ENCODE measurements around the gene DHDDS. TPM values are rescaled to one million over a fixed set of nuclear protein-coding genes. Genes with fewer than 3 reads are reported as not detected.

The DHDDS gene
- total and polyA plus RNA-seq, 7 experiments from 2014 or later: 20.7 to 58.9 (median 33.0) TPM

DNA sequence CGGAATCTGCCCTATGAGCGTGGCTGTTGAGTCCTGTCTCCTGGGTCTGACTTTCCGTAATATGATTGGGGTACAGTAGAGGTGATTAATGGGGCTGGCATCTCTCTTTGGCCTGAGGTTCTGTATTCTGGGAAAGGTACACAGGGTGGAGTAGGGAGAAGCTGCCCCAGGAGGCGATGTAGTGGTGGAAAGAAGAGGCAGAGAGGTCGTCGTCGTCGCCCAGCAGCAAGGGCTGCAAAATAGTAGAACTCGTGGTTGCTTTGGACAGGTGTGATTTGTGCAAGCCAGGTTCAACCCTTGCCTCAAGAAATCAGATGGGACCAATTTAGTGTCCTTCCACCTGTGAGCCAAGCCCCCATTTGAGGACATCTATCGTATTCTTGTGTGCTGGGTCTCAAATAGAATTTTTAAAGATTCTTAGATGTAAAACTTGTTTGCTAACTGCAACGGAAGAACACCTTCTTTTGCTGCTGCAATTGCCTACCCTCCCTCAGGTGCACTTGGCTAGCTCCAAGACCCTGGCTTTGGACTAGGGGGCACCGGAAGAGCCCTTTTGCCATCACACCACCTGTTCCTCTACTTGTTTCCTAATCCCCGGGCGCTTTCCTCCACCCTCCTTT lies 38.9 kb downstream of the DHDDS start:
- ATAC-seq (no peak), DNase-seq (no peak)
- peak overlapping the region; percentile 17 to 99 (median 84) for H3K27ac Mint-ChIP-seq
- ChIA-PET POLR2A (interaction anchor here (0.6 to 4.5 kb wide), 14 partner anchors 10 to 383 kb away, joined by 3 to 40 read pairs (median 6); partner anchors contain the start of genes CEP85, DHDDS and ZNF683), CTCF (interaction anchor here (0.6 to 1.6 kb wide), 4 partner anchors 20 to 101 kb away, joined by 4 to 5 read pairs (median 4); partner anchors contain the start of gene DHDDS)
- H3K9me3 Mint-ChIP-seq: no peaks in the 10 kb centered on the region
- intact Hi-C loops (cut with micrococcal nuclease): loop anchor here (1.0 to 5.0 kb wide), 8 partner anchors 94 to 854 kb away; partner anchors contain the start of genes MAN1C1 (in 1 of the 2), PDIK1L (in 1 of the 2) and STMN1 (in 1 of the 2)
- Histone ChIP-seq H3K27ac (ENCODE audit: low read depth, low read length) (no peak overlapping the region), H3K9me3 (ENCODE audit: control insufficient read depth in 2 of 3, low read length in 3 of 3) (no peaks in the 10 kb centered on the region), H3K27me3 (ENCODE audit: control insufficient read depth in 2 of 2, insufficient read depth in 2 of 2, low read length in 2 of 2) (no peaks in the 10 kb centered on the region), H3K4me1 (ENCODE audit: control insufficient read depth in 2 of 2, insufficient read depth in 2 of 2, low read length in 2 of 2) (peaks cover 28% of the 10 kb centered on the region in 2 donors), H3K4me3 (ENCODE audit: low read length) (peak overlapping the region; percentile 72), H3K36me3 (ENCODE audit: control insufficient read depth in 2 of 3, insufficient read depth in 3 of 3, low read length in 3 of 3) (peaks cover 10 to 49% (median 17%) of the 10 kb centered on the region in 3 experiments)
- H3K36me3 Mint-ChIP-seq: peaks cover 4 to 44% (median 18%) of the 10 kb centered on the region in 5 donors
- H3K4me1 Mint-ChIP-seq: peaks cover 24 to 53% (median 44%) of the 10 kb centered on the region in 7 donors
- H3K4me3 Mint-ChIP-seq: peak overlapping the region; percentile 89 to 100 (median 93)
- peaks cover 0 to 2% (median 0%) of the 10 kb centered on the region in 5 donors for H3K27me3 Mint-ChIP-seq

DNA sequence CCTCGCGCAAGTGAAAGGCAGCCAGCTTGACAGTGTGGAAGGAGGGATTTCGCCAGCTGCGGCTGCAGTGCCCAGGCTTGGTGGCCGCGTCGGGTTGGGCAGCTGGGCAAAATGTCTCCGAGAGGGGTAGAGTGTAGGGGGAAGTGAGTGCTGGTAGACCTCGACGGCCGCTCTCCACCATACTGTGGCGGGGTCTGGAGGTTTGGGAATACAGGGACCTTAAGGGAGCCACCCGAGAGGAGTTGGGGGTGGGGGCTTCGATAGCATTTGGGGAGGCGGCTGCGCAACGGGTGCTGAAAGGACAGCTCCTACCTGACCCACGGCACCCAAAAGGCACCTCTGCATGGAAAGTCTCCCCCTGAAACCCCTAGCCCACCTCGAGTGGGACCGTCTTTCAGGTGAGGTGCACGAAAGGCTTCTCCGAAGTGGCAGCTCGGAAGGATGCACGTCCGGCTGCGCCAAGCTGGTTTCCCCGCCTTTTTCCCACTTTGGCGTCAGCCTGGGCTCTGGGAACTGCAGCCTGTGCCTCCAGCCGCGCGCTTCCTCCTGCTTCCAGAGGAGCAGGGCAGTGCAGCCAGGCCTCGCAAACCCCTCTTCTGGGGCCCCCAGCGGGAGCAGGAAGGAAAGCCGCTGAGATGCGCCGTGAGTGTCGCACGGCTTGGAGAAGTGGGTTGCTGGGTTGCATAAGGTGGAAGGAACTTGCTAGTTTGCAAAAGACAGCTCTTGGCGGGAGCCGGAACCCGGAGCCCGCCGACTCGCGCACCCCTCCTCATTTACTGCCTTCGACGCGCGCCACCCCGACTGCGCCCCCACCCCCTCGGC lies 39.6 kb downstream of the DHDDS start:
- ChIA-PET CTCF (interaction anchor here (0.8 to 1.3 kb wide), 3 partner anchors 19 to 63 kb away, joined by 3 to 4 read pairs (median 4); no protein-coding TSS in a partner anchor), POLR2A (interaction anchor here (0.6 to 4.5 kb wide), 21 partner anchors 10 to 871 kb away, joined by 3 to 40 read pairs (median 5); partner anchors contain the start of genes CEP85, DHDDS, GPN2 and SYTL1)
- ATAC-seq (peak; percentile 26), DNase-seq (peak in 2 of 9 donors; percentile 42 to 56)
- peak overlapping the region; percentile 95 to 99 (median 97) for H3K27ac Mint-ChIP-seq
- H3K27me3 Mint-ChIP-seq: peaks cover 0 to 2% (median 0%) of the 10 kb centered on the region in 5 donors
- peaks cover 11 to 49% (median 23%) of the 10 kb centered on the region in 3 experiments for H3K36me3 ChIP-seq (ENCODE audit: control insufficient read depth in 2 of 3, insufficient read depth in 3 of 3, low read length in 3 of 3)
- peaks cover 30 to 31% of the 10 kb centered on the region in 2 donors for H3K4me1 ChIP-seq (ENCODE audit: control insufficient read depth in 2 of 2, insufficient read depth in 2 of 2, low read length in 2 of 2)
- intact Hi-C loops (cut with micrococcal nuclease): loop anchor here (1.0 to 5.0 kb wide), 18 partner anchors 29 to 854 kb away; partner anchors contain the start of genes DHDDS (in 2 of the 2), PDIK1L (in 2 of the 2), UBXN11 (in 2 of the 2) and CEP85 (in 1 of the 2)
- H3K9me3 ChIP-seq (ENCODE audit: control insufficient read depth in 2 of 3, low read length in 3 of 3): no peaks in the 10 kb centered on the region
- peak overlapping the region; percentile 89 to 100 (median 93) for H3K4me3 Mint-ChIP-seq
- peak overlapping the region; percentile 72 for H3K4me3 ChIP-seq (ENCODE audit: low read length)
- peak overlapping the region; percentile 100 for H3K27ac ChIP-seq (ENCODE audit: low read depth, low read length)
- no peaks in the 10 kb centered on the region for H3K9me3 Mint-ChIP-seq
- peaks cover 4 to 46% (median 18%) of the 10 kb centered on the region in 5 donors for H3K36me3 Mint-ChIP-seq
- peaks cover 28 to 60% (median 51%) of the 10 kb centered on the region in 7 donors for H3K4me1 Mint-ChIP-seq
- H3K27me3 ChIP-seq (ENCODE audit: control insufficient read depth in 2 of 2, insufficient read depth in 2 of 2, low read length in 2 of 2): no peaks in the 10 kb centered on the region

DNA sequence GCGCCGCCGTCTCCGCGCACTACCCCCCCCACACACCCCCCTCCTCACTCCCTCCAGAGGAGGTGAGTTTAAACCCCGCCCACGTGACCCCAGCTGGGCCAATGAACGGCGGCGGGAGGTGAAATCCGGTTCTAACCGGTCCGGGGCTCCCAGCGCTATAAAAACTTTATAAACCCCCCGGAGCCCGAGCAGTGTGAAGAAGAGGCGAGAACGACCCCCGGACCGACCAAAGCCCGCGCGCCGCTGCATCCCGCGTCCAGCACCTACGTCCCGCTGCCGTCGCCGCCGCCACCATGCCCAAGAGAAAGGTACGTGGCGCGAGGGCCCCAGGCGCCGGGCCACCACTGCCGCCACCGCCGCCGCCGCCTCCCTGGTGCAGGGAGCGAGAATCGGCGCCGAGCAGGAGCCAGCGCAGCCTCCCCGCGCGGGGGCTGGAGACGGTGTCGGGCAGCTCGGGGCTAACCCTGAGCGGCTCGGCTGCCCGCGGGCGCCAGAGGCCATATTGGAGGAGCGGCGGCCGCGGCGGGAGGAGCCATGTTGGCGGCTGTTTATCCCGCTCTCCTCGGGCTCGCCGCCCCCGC lies 40.3 kb downstream of the DHDDS start, which contains the start of gene HMGN2:
TSS of gene HMGN2 (plus strand) at position 121 of the 581 bp plus-strand sequence. CDS start at position 294, 173 bp downstream.
- Mint-ChIP-seq H3K27me3 (peaks cover 0 to 2% (median 0%) of the 10 kb centered on the region in 5 donors), H3K9me3 (no peaks in the 10 kb centered on the region), H3K27ac (peak within 1 kb of the TSS; percentile 95 to 99 (median 97)), H3K4me3 (peak within 1 kb of the TSS; percentile 89 to 100 (median 93)), H3K36me3 (peaks cover 0 to 42% (median 17%) of the 10 kb centered on the region in 5 donors), H3K4me1 (peaks cover 28 to 60% (median 54%) of the 10 kb centered on the region in 7 donors)
- H3K36me3 ChIP-seq (ENCODE audit: control insufficient read depth in 2 of 3, insufficient read depth in 3 of 3, low read length in 3 of 3): peaks cover 14 to 51% (median 17%) of the 10 kb centered on the region in 3 experiments
- H3K9me3 ChIP-seq (ENCODE audit: control insufficient read depth in 2 of 3, low read length in 3 of 3): no peaks in the 10 kb centered on the region
- peaks cover 30 to 35% of the 10 kb centered on the region in 2 donors for H3K4me1 ChIP-seq (ENCODE audit: control insufficient read depth in 2 of 2, insufficient read depth in 2 of 2, low read length in 2 of 2)
- DNase-seq (peak; percentile 64 to 93 (median 89)), ATAC-seq (peak; percentile 73)
- no peaks in the 10 kb centered on the region for H3K27me3 ChIP-seq (ENCODE audit: control insufficient read depth in 2 of 2, insufficient read depth in 2 of 2, low read length in 2 of 2)
- peak within 1 kb of the TSS; percentile 100 for H3K27ac ChIP-seq (ENCODE audit: low read depth, low read length)
- peak within 1 kb of the TSS; percentile 72 for H3K4me3 ChIP-seq (ENCODE audit: low read length)
- ChIA-PET POLR2A (interaction anchor here (0.6 to 4.5 kb wide), 19 partner anchors 9 to 870 kb away, joined by 3 to 40 read pairs (median 6); partner anchors contain the start of genes CEP85, DHDDS, GPN2 and SYTL1), CTCF (interaction anchor here (0.5 to 1.4 kb wide), 4 partner anchors 28 to 573 kb away, joined by 3 to 6 read pairs (median 4); no protein-coding TSS in a partner anchor)
- intact Hi-C loops (cut with micrococcal nuclease): loop anchor here (1.0 to 5.0 kb wide), 17 partner anchors 28 to 855 kb away; partner anchors contain the start of genes DHDDS (in 2 of the 2), PDIK1L (in 2 of the 2), UBXN11 (in 2 of the 2) and CEP85 (in 1 of the 2)

DNA sequence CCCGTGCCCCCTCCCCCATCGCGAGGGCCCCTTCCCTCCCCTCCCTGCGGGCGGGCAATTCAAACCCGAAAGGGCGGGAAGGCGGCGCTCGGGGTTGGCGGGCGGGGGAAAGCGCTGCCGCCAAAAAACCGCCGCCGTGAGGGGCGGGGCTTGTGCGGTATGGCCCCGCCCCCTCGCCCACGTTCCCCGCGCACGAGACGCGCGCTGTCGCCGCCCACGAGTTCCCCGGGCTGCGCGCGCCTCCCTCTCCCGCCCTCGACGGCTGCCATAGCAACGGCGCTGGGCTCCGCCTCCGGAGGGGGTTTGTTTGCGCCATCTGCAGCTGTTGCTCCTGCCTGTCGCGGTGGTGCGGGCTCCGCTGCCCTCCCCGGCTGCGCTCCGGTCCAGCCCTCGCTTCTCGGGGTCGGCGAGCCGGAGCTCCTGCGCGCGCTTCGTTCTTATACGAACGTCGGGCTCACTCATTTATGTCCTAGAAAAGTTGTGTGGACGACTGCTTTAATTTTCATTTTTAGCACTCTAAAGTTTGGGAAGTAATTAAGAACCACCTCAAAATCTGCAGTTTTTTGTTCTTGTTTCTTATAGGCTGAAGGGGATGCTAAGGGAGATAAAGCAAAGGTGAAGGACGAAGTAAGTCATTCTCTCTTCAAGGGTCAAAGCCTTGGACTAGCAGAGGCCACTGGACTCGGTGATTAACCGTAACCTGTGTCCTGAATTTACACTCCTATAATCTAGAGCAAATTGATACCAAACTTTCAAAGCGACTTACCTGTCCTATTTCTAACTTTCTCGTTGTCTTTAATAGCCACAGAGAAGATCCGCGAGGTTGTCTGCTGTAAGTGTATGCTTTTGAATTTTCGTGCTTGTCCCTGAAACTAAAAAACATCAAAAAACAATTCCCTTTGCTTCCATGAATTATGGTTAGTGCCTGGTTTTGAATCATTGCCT lies 41.1 kb downstream of the DHDDS start:
- peaks cover 28 to 62% (median 59%) of the 10 kb centered on the region in 7 donors for H3K4me1 Mint-ChIP-seq
- peak overlapping the region; percentile 100 for H3K27ac ChIP-seq (ENCODE audit: low read depth, low read length)
- peak; percentile 90 for ATAC-seq

DNA sequence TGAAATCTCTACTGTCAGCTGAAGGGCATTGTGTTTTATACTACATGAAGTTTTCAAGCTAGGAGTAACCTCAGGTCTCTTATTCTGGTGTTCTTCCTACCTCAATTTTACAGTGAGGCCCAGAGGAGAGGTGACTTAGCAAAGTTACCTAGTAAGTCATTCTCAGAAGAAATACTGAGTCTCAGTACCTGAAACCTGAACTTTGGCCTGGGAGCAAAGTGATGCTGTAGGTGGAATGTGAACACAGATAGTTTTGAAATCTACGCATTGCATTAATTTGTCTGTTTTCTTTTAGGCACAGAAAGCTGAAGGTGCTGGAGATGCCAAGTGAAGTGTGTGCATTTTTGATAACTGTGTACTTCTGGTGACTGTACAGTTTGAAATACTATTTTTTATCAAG lies 42.7 kb downstream of the DHDDS start:
- Mint-ChIP-seq H3K4me1 (peaks cover 27 to 67% (median 57%) of the 10 kb centered on the region in 7 donors), H3K4me3 (peak overlapping the region; percentile 16 to 95 (median 74)), H3K27ac (peak overlapping the region in 6 of 9 donors; percentile 51 to 97 (median 84)), H3K9me3 (peaks cover 0 to 1% (median 0%) of the 10 kb centered on the region in 11 donors), H3K27me3 (peaks cover 0 to 2% (median 0%) of the 10 kb centered on the region in 5 donors), H3K36me3 (peaks cover 0 to 42% (median 21%) of the 10 kb centered on the region in 5 donors)
- no peak overlapping the region for H3K4me3 ChIP-seq (ENCODE audit: low read length)
- CTCF ChIA-PET: no interaction called here
- H3K4me1 ChIP-seq (ENCODE audit: control insufficient read depth in 2 of 2, insufficient read depth in 2 of 2, low read length in 2 of 2): peaks cover 30 to 35% of the 10 kb centered on the region in 2 donors
- DNase-seq (no peak), ATAC-seq (no peak)
- no peaks in the 10 kb centered on the region for H3K9me3 ChIP-seq (ENCODE audit: control insufficient read depth in 2 of 3, low read length in 3 of 3)
- peaks cover 14 to 48% (median 16%) of the 10 kb centered on the region in 3 experiments for H3K36me3 ChIP-seq (ENCODE audit: control insufficient read depth in 2 of 3, insufficient read depth in 3 of 3, low read length in 3 of 3)
- H3K27me3 ChIP-seq (ENCODE audit: control insufficient read depth in 2 of 2, insufficient read depth in 2 of 2, low read length in 2 of 2): no peaks in the 10 kb centered on the region
- POLR2A ChIA-PET: no interaction called here
- H3K27ac ChIP-seq (ENCODE audit: low read depth, low read length): peak overlapping the region; percentile 100
- intact Hi-C loops (cut with micrococcal nuclease): loop anchor here (5.0 kb wide), 6 partner anchors 98 to 858 kb away; partner anchors contain the start of genes MAN1C1 (in 1 of the 2), PDIK1L (in 1 of the 2) and STMN1 (in 1 of the 2)

More for the DNA sequence above, 41.1 kb downstream of the DHDDS start:
- peak overlapping the region; percentile 60 to 97 (median 87) for H3K27ac Mint-ChIP-seq
- H3K27me3 Mint-ChIP-seq: peaks cover 0 to 2% (median 0%) of the 10 kb centered on the region in 5 donors
- intact Hi-C loops (cut with micrococcal nuclease): loop anchor here (1.0 to 5.0 kb wide), 20 partner anchors 27 to 856 kb away; partner anchors contain the start of genes CEP85 (in 2 of the 2), DHDDS (in 2 of the 2), PDIK1L (in 2 of the 2) and STMN1 (in 2 of the 2)
- H3K4me3 Mint-ChIP-seq: peak overlapping the region; percentile 85 to 100 (median 88)
- POLR2A ChIA-PET: interaction anchor here (0.6 to 4.5 kb wide), 9 partner anchors 17 to 326 kb away, joined by 3 to 40 read pairs (median 7); partner anchors contain the start of genes CEP85 and DHDDS
- Histone ChIP-seq H3K36me3 (ENCODE audit: control insufficient read depth in 2 of 3, insufficient read depth in 3 of 3, low read length in 3 of 3) (peaks cover 14 to 52% (median 16%) of the 10 kb centered on the region in 3 experiments), H3K27me3 (ENCODE audit: control insufficient read depth in 2 of 2, insufficient read depth in 2 of 2, low read length in 2 of 2) (no peaks in the 10 kb centered on the region), H3K4me1 (ENCODE audit: control insufficient read depth in 2 of 2, insufficient read depth in 2 of 2, low read length in 2 of 2) (peaks cover 30 to 35% of the 10 kb centered on the region in 2 donors), H3K9me3 (ENCODE audit: control insufficient read depth in 2 of 3, low read length in 3 of 3) (no peaks in the 10 kb centered on the region), H3K4me3 (ENCODE audit: low read length) (peak overlapping the region; percentile 72)
- DNase-seq: peak; percentile 92 to 97 (median 95)
- no peaks in the 10 kb centered on the region for H3K9me3 Mint-ChIP-seq
- CTCF ChIA-PET: interaction anchor here (0.5 to 1.4 kb wide), 2 partner anchors 238 to 573 kb away, joined by 3 to 6 read pairs; no protein-coding TSS in a partner anchor
- peaks cover 0 to 42% (median 21%) of the 10 kb centered on the region in 5 donors for H3K36me3 Mint-ChIP-seq
